Fibroblast of peridontal ligament (primary cell): Measurements from ENCODE around the gene MAGEA2.
"Not testable (repeated sequence)": the region's sequence is repeated elsewhere in the genome, so short reads cannot be mapped to it uniquely, and the experiment has no call there.

Experiments
- DNase-seq: peaks from one replicate; pipeline ENCODE4 v3.0.0-alpha.2; 2010; ENCODE audit errors: extremely low read depth

Gene MAGEA2

DNA sequence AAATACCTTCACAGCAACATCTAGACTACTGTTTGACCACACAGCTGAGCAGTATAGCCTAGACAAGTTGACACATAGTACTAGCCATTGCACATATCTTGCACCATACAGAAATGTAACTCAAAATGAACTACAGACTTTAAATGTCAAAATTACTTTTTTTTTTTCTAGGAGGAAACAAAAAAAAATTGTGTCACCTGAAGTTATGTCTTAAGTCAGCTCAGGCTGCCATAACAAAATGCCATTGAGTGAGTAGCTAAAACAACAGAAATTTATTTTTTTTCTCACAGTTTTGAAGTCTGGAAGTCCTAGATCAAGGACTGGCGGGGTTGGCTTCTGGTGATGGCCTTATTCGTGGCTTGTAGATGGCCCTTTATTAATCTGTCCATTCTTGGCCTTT is 44.5 kb downstream of the MAGEA2 start, which contains the start of gene CSAG2:
Gene CSAG2, minus strand, starts transcription at position 101 of the 400 bp plus-strand sequence. CDS start 161 bp downstream, outside the sequence.
- not testable (repeated sequence) for DNase-seq

DNA sequence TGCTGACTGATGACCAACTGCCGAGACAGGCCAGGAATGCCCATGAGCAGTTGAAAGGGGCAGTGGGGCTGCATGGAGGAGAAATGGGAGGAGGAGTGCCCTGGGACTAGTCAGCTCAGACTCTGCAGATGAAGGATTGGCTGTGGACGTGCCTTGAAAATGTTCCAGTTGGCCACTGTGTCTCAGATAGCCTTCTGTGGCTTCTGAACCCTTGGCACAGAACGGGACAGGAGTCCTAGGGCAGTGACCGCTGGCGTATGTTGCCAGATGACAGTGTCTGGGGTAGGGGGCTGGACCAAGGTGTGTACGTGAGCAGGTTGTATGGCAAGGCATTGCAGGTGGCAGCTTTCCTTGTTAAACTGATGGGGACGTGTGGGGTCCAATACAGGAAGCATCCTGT is 47.1 kb downstream of the MAGEA2 start:
- not testable (repeated sequence) for DNase-seq

DNA sequence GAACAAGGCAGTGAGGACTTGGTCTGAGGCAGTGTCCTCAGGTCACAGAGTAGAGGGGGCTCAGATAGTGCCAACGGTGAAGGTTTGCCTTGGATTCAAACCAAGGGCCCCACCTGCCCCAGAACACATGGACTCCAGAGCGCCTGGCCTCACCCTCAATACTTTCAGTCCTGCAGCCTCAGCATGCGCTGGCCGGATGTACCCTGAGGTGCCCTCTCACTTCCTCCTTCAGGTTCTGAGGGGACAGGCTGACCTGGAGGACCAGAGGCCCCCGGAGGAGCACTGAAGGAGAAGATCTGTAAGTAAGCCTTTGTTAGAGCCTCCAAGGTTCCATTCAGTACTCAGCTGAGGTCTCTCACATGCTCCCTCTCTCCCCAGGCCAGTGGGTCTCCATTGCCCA is 53.3 kb downstream of the MAGEA2 start:
- not testable (repeated sequence) for DNase-seq
